Gastroesophageal sphincter (tissue), 4 donors: Measurements from ENCODE around the gene MAST1. TPM values are rescaled to one million over a fixed set of nuclear protein-coding genes. Genes with fewer than 3 reads are reported as not detected.

Experiments
- ATAC-seq: fragments of 150-250 bp; one replicate; pipeline ENCODE4 v1.9.1; 2016; ENCODE audit warnings: mild to moderate bottlenecking, moderate library complexity
- H3K27ac ChIP-seq, 4 donors: fragments of 200-600 bp; sonication (generic) in 3 of 4; 1 replicate in 3 of 4; 2 replicates in 1 of 4; pipeline ENCODE4 v1.5.1; 2016 to 2019
- H3K27me3 ChIP-seq: fragments of 200-600 bp; sonication (generic); one replicate; pipeline ENCODE4 v1.5.1; 2019
- H3K36me3 ChIP-seq, 2 donors: fragments of 200-600 bp; sonication (generic); one replicate each; pipeline ENCODE4 v1.5.1; 2019; ENCODE audit warnings: control low read depth in 1 of 2
- H3K4me1 ChIP-seq, 3 donors: fragments of 200-600 bp; sonication (generic); 1 replicate in 2 of 3; 2 replicates in 1 of 3; pipeline ENCODE4 v1.5.1; 2016 to 2019; ENCODE audit warnings: control low read depth in 2 of 3
- H3K4me3 ChIP-seq, 2 donors: fragments of 200-600 bp; sonication (generic); one replicate each; pipeline ENCODE4 v1.5.1; 2019; ENCODE audit warnings: mild to moderate bottlenecking in 1 of 2, moderate library complexity in 1 of 2
- H3K9me3 ChIP-seq, 3 donors: fragments of 200-600 bp; sonication (generic); one replicate each; pipeline ENCODE4 v1.5.1; 2017 to 2019; ENCODE audit warnings: control low read depth in 2 of 3
- CTCF ChIP-seq, 4 experiments: fragments of 200-600 bp in 2 of 4; fragments of 450-650 bp in 2 of 4; sonication (generic) in 1 of 4; IDR thresholded peaks; one replicate each; pipeline ENCODE4 v1.5.1; 2017 to 2019; ENCODE audit warnings: antibody characterized with exemption in 4 of 4, mild to moderate bottlenecking in 2 of 4, moderate library complexity in 2 of 4
- EP300 ChIP-seq: sonication (generic); formaldehyde crosslinking; IDR thresholded peaks from one replicate; pipeline ENCODE4 v1.6.1; 2017; ENCODE audit warnings: antibody characterized with exemption, mild to moderate bottlenecking
- POLR2A ChIP-seq, 2 donors: fragments of 450-650 bp; IDR thresholded peaks; one replicate each; pipeline ENCODE4 v1.6.1; 2017; ENCODE audit warnings: antibody characterized with exemption in 2 of 2, mild to moderate bottlenecking in 2 of 2, moderate library complexity in 1 of 2
- POLR2AphosphoS5 ChIP-seq: sonication (generic); formaldehyde crosslinking; IDR thresholded peaks from one replicate; pipeline ENCODE4 v1.6.1; 2017; ENCODE audit warnings: antibody characterized with exemption
- WGBS, 2 donors: methylation state at CpG; one replicate each; pipeline ENCODE4 v1.1.5; 2018; ENCODE audit warnings: low coverage in 1 of 2; 5-methylcytosine and 5-hydroxymethylcytosine counted together
- total RNA-seq, 4 donors: library from RNA; depleted of rRNA; stranded (reverse); fragments of >200 nt; gene quantifications; one replicate each; pipeline ENCODE4 v1.1.0, GENCODE V29; 2016

MAST1 gene
- total RNA-seq, 4 donors from 2014 or later: 0.15 to 1.5 TPM; not detected in 2

DNA sequence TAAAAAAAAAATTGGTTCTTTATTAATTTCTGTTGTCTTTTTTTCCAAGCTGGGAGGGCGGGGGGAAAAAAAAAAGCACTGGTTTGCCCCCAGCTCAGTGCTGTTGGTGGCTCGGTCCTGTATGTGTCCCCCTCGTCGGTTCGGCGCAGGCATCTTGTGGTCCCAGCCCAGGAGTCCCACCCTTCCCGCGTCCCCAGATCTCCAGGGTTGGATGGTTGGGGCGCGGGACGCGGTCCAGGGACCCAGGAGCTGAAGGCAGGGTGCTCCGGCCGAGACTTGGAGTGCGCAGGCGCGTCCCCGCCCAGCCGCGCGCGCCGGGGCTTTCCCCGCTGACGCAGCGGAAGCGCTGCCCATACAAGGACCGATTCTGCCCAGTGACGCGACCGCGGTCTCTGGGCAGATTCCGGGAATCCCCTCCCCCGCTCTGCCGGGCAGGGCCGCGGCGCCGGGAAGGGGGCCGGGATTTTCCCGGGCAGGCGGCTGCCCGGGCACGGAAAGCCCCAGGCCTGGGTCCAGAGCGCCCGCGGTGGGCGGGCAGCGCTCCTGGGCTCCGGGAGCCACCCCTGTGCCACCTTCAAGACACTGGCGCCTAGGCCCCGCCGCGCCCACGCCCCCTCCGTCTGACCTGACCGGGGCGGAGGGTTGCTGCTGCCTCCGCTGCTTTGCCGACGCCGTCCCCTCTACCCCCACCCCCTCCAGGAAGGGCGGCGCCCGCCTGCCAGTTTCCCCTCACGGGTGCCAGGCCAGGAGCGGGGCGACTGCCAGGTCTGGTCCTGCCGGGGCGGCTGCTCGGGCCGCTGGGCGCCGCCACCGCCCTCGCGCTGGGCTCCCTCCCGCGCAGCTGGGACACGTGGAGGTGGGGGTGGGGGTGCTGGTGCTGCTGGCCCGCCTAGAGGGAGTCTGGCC lies 44.8 kb upstream of the MAST1 start:
- H3K4me3 ChIP-seq: peak overlapping the region; percentile 60 to 97
- TF ChIP-seq POLR2A (IDR thresholded peaks at IDR 0.05) (peak; percentile 65 to 86), CTCF (IDR thresholded peaks at IDR 0.05) (peak in 3 of 4 experiments; percentile 20 to 41 (median 39)), EP300 (no peak), POLR2AphosphoS5 (peak; percentile 95)
- no peaks in the 10 kb centered on the region for H3K9me3 ChIP-seq
- ATAC-seq: peak; percentile 46
- no peaks in the 10 kb centered on the region for H3K27me3 ChIP-seq
- H3K36me3 ChIP-seq: peaks cover 0 to 18% of the 10 kb centered on the region in 2 donors
- peak overlapping the region; percentile 89 to 100 (median 98) for H3K27ac ChIP-seq
- peaks cover 0 to 56% (median 15%) of the 10 kb centered on the region in 3 donors for H3K4me1 ChIP-seq
- WGBS, 2 donors: 0% methylated on average over 2 to 6 of the region's 81 CpGs

DNA sequence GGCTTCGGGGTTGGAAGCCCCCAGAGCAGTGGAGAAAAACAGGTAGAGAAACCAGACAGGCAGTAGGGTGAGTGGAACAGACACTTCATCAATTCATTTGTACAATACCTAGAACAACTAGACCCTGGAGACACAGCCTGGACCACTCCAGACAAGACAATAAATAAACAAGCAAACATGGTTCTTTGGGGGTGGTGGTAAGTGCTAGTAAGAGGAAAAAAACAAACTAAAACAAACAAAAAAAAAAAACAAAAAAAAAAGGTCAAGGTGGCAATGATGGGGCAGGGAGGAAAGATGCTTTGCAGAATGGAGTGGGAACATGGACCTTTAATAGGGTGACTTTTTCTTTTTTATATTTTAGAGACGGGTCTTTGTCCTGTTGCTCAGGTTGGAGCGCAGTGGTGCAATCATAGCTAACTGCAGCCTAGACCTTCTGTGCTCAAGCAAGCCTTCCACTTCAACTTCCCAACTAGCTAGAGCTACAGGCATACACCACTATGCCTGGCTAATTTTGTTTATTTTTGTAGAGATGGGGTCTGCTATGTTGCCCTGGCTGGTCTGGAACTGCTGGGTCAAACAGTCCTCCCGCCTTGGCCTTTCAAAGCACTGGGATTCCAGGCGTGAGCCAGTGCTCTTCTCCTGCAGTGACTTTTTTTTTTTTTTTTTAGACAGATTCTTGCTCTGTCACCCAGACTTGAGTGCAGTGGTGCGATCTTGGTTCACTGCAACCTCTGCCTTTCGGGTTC lies 43.9 kb upstream of the MAST1 start:
- Histone ChIP-seq H3K27me3 (no peaks in the 10 kb centered on the region), H3K9me3 (no peaks in the 10 kb centered on the region), H3K36me3 (peaks cover 0 to 27% of the 10 kb centered on the region in 2 donors), H3K27ac (peak overlapping the region; percentile 89 to 100 (median 98)), H3K4me3 (peak overlapping the region; percentile 60 to 97), H3K4me1 (peaks cover 0 to 48% (median 9%) of the 10 kb centered on the region in 3 donors)
- no peak for TF ChIP-seq POLR2A (IDR thresholded peaks at IDR 0.05)
- TF ChIP-seq CTCF (IDR thresholded peaks at IDR 0.05): peak in 1 of 4 experiments; percentile 1
- peak; percentile 9 for TF ChIP-seq POLR2AphosphoS5
- TF ChIP-seq EP300: no peak
- no peak for ATAC-seq
- 68 to 79% methylated on average over 2 to 4 of the region's 7 CpGs for WGBS, 2 donors

GRCh38 chr19:12794971-12795381 lies 43.3 kb upstream of the MAST1 start:
- ATAC-seq: no peak
- no peaks in the 10 kb centered on the region for H3K9me3 ChIP-seq
- peak overlapping the region in 3 of 4 donors; percentile 8 to 100 (median 98) for H3K27ac ChIP-seq

More at GRCh38 chr19:12794971-12795381, 43.3 kb upstream of the MAST1 start:
- Histone ChIP-seq H3K36me3 (peaks cover 0 to 33% of the 10 kb centered on the region in 2 donors), H3K4me1 (peaks cover 0 to 51% (median 10%) of the 10 kb centered on the region in 3 donors), H3K4me3 (no peak overlapping the region), H3K27me3 (no peaks in the 10 kb centered on the region)
- TF ChIP-seq EP300 (no peak), CTCF (IDR thresholded peaks at IDR 0.05) (no peak), POLR2AphosphoS5 (no peak), POLR2A (IDR thresholded peaks at IDR 0.05) (no peak)
- 84 to 91% methylated on average over 5 to 9 of the region's 9 CpGs for WGBS, 2 donors
